DND-41 (cell line): ENCODE results near the gene EFCAB3.

ENCODE experiments used
- ATAC-seq: fragments of 200-7000 bp; cut with Tn5 transposase; 3 replicates; pipeline ENCODE4 v1.9.1; 2021; ENCODE audit warnings: low read depth; ENCODE audit not compliant: insufficient read depth
- DNase-seq: peaks from one replicate; pipeline ENCODE4 v3.0.0-alpha.2; 2020
- H2AFZ ChIP-seq: 2 replicates; pipeline ENCODE4 v1.6.0; 2012; ENCODE audit warnings: low read depth, low read length
- H3K27ac ChIP-seq: 2 replicates; pipeline ENCODE4 v1.5.1; 2012; ENCODE audit warnings: low read length, inconsistent platforms
- H3K27me3 ChIP-seq: fragments of 200-600 bp; sonication (generic); 2 replicates; pipeline ENCODE4 v1.6.0; 2012; ENCODE audit warnings: low read length, mild to moderate bottlenecking, inconsistent platforms; ENCODE audit not compliant: insufficient read depth, poor library complexity
- H3K36me3 ChIP-seq: 2 replicates; pipeline ENCODE4 v1.5.1; 2012; ENCODE audit warnings: low read length, inconsistent platforms; ENCODE audit not compliant: insufficient read depth
- H3K4me1 ChIP-seq: 2 replicates; pipeline ENCODE4 v1.5.1; 2012; ENCODE audit warnings: mild to moderate bottlenecking, low read length; ENCODE audit not compliant: insufficient read depth
- H3K4me2 ChIP-seq: 2 replicates; pipeline ENCODE4 v1.6.0; 2012; ENCODE audit warnings: mild to moderate bottlenecking, moderate library complexity, low read length, inconsistent platforms; ENCODE audit not compliant: insufficient read depth
- H3K4me3 ChIP-seq, 2 experiments: fragments of 200-600 bp in 1 of 2; shearing (Covaris generic) in 1 of 2; 2 replicates each; pipeline ENCODE4 v1.5.1; 2012 to 2016; ENCODE audit warnings: inconsistent platforms in 2 of 2, low read length in 2 of 2, mild to moderate bottlenecking in 2 of 2, low read depth in 1 of 2, moderate library complexity in 1 of 2
- H3K79me2 ChIP-seq: 2 replicates; pipeline ENCODE4 v1.6.0; 2012; ENCODE audit warnings: low read length, inconsistent platforms; ENCODE audit not compliant: insufficient read depth
- H3K9ac ChIP-seq: 2 replicates; pipeline ENCODE4 v1.6.0; 2012; ENCODE audit warnings: low read depth, mild to moderate bottlenecking, inconsistent platforms, low read length, moderate library complexity
- H3K9me3 ChIP-seq: 2 replicates; pipeline ENCODE4 v1.5.1; 2012; ENCODE audit warnings: low read length, moderate library complexity, mild to moderate bottlenecking, inconsistent platforms; ENCODE audit not compliant: insufficient read depth, severe bottlenecking
- H4K20me1 ChIP-seq: 2 replicates; pipeline ENCODE4 v1.6.0; 2012; ENCODE audit warnings: low read length; ENCODE audit not compliant: insufficient read depth
- CTCF ChIP-seq: IDR thresholded peaks from 2 replicates; pipeline ENCODE4 v1.5.1; 2012; ENCODE audit warnings: borderline replicate concordance, low read length, moderate library complexity, mild to moderate bottlenecking; ENCODE audit not compliant: poor library complexity, severe bottlenecking; ENCODE audit errors: extremely low read depth
- EZH2 ChIP-seq: IDR thresholded peaks from 3 replicates; pipeline ENCODE4 v1.6.1; 2012; ENCODE audit warnings: borderline replicate concordance, low read depth, mild to moderate bottlenecking, moderate library complexity, low read length, inconsistent platforms; ENCODE audit not compliant: severe bottlenecking

Gene EFCAB3

GRCh38 chr17:62380253-62380652 is at the start of gene EFCAB3:
EFCAB3 (plus strand) TSS chr17:62380553; CDS start chr17:62382980, 2,427 bp downstream.
- no peak within 1 kb of the TSS for H3K27ac ChIP-seq
- ATAC-seq (no peak), DNase-seq (no peak)
- H3K27me3 ChIP-seq, result peaks cover 6% of the 10 kb centered on the region
- H4K20me1 ChIP-seq, result no peaks in the 10 kb centered on the region
- TF ChIP-seq CTCF (no peak), EZH2 (no peak)
- H3K36me3 ChIP-seq, result no peaks in the 10 kb centered on the region
- no peak within 1 kb of the TSS for H3K4me3 ChIP-seq
- H3K4me2 ChIP-seq, result no peak within 1 kb of the TSS
- no peak within 1 kb of the TSS for H2AFZ ChIP-seq
- no peaks in the 10 kb centered on the region for H3K4me1 ChIP-seq
- no peaks in the 10 kb centered on the region for H3K9me3 ChIP-seq
- no peaks in the 10 kb centered on the region for H3K79me2 ChIP-seq
- no peak within 1 kb of the TSS for H3K9ac ChIP-seq

- peaks cover 2% of the 10 kb centered on the region for H3K27me3 ChIP-seq
- no peak overlapping the region for H2AFZ ChIP-seq
- DNase-seq (no peak), ATAC-seq (no peak)
- H3K4me3 ChIP-seq, result no peak overlapping the region
- H3K36me3 ChIP-seq, result no peaks in the 10 kb centered on the region
- H3K27ac ChIP-seq, result no peak overlapping the region
- TF ChIP-seq CTCF (no peak), EZH2 (no peak)
- no peak overlapping the region for H3K9ac ChIP-seq
- H4K20me1 ChIP-seq, result no peaks in the 10 kb centered on the region
- H3K4me2 ChIP-seq, result no peak overlapping the region
- no peaks in the 10 kb centered on the region for H3K4me1 ChIP-seq
- no peaks in the 10 kb centered on the region for H3K79me2 ChIP-seq
- H3K9me3 ChIP-seq, result no peaks in the 10 kb centered on the region
These were observed 43.8 kb upstream of the EFCAB3 start for GRCh38 chr17:62336527-62336926.

GRCh38 chr17:62343764-62344270 is 36.5 kb upstream of the EFCAB3 start:
- Histone ChIP-seq H3K79me2 (no peaks in the 10 kb centered on the region), H2AFZ (no peak overlapping the region), H3K4me1 (no peaks in the 10 kb centered on the region), H3K27ac (no peak overlapping the region), H3K4me2 (no peak overlapping the region), H3K36me3 (no peaks in the 10 kb centered on the region), H4K20me1 (no peaks in the 10 kb centered on the region), H3K27me3 (peaks cover 2% of the 10 kb centered on the region), H3K9ac (no peak overlapping the region), H3K9me3 (no peaks in the 10 kb centered on the region), H3K4me3 (no peak overlapping the region)
- DNase-seq (no peak), ATAC-seq (no peak)
- TF ChIP-seq EZH2, result no peak
- TF ChIP-seq CTCF, result no peak

GRCh38 chr17:62351176-62351575 is 29.2 kb upstream of the EFCAB3 start:
- no peak overlapping the region for H3K9ac ChIP-seq
- H3K4me1 ChIP-seq, result no peaks in the 10 kb centered on the region
- H3K36me3 ChIP-seq, result no peaks in the 10 kb centered on the region
- no peak for TF ChIP-seq EZH2
- TF ChIP-seq CTCF, result no peak
- H3K9me3 ChIP-seq, result no peaks in the 10 kb centered on the region
- DNase-seq, result no peak
- H2AFZ ChIP-seq, result no peak overlapping the region
- no peak overlapping the region for H3K27ac ChIP-seq
- H3K4me2 ChIP-seq, result no peak overlapping the region
- no peaks in the 10 kb centered on the region for H3K27me3 ChIP-seq
- ATAC-seq, result no peak
- no peaks in the 10 kb centered on the region for H3K79me2 ChIP-seq
- no peaks in the 10 kb centered on the region for H4K20me1 ChIP-seq
- H3K4me3 ChIP-seq, result no peak overlapping the region
